ENCODE measurements around the gene PTGS1. TPM values are rescaled to one million over a fixed set of nuclear protein-coding genes. Genes with fewer than 3 reads are reported as not detected.
A peak's percentile ranks its signal among the peaks of the same experiment; 100 is the strongest.

Gene PTGS1
- total and polyA plus RNA-seq, 7 donors: 0.56 to 5.6 (median 1.5) TPM

GRCh38 chr9:122374885-122375420 is 4.1 kb downstream of the PTGS1 start:
- H3K36me3 ChIP-seq (ENCODE audit: insufficient read depth in 1 of 2, low read depth in 1 of 2): no peaks in the 10 kb centered on the region
- 22 to 34% (median 24%) methylated on average over 10 to 14 of the region's 14 CpGs for WGBS, 3 donors
- H3K27ac ChIP-seq: no peak overlapping the region
- no peak overlapping the region for H3K4me3 ChIP-seq
- peak; percentile 78 to 88 for DNase-seq
- TF ChIP-seq CTCF (IDR thresholded peaks at IDR 0.05): no peak
- ATAC-seq: peak; percentile 74 to 86 (median 77)
- H3K4me1 ChIP-seq: peaks cover 5% of the 10 kb centered on the region
- intact Hi-C loops (cut with DNase I): no loop called here
- peaks cover 4% of the 10 kb centered on the region for H3K9me3 ChIP-seq
- peaks cover 0 to 5% (median 0%) of the 10 kb centered on the region in 3 donors for H3K27me3 ChIP-seq (ENCODE audit: insufficient read depth in 3 of 3, low read length in 2 of 3)

GRCh38 chr9:122376796-122377195 is 6.0 kb downstream of the PTGS1 start:
- H3K36me3 ChIP-seq (ENCODE audit: insufficient read depth in 1 of 2, low read depth in 1 of 2): no peaks in the 10 kb centered on the region
- intact Hi-C loops (cut with DNase I): no loop called here
- WGBS, 3 donors: 93 to 100% (median 100%) methylated on average over 1 of the region's 1 CpG
- ATAC-seq (no peak), DNase-seq (no peak)
- no peak for TF ChIP-seq CTCF (IDR thresholded peaks at IDR 0.05)
- peaks cover 5% of the 10 kb centered on the region for H3K4me1 ChIP-seq
- no peaks in the 10 kb centered on the region for H3K27me3 ChIP-seq (ENCODE audit: insufficient read depth in 3 of 3, low read length in 2 of 3)
- no peak overlapping the region for H3K27ac ChIP-seq
- H3K9me3 ChIP-seq: peaks cover 4% of the 10 kb centered on the region
- no peak overlapping the region for H3K4me3 ChIP-seq

DNA sequence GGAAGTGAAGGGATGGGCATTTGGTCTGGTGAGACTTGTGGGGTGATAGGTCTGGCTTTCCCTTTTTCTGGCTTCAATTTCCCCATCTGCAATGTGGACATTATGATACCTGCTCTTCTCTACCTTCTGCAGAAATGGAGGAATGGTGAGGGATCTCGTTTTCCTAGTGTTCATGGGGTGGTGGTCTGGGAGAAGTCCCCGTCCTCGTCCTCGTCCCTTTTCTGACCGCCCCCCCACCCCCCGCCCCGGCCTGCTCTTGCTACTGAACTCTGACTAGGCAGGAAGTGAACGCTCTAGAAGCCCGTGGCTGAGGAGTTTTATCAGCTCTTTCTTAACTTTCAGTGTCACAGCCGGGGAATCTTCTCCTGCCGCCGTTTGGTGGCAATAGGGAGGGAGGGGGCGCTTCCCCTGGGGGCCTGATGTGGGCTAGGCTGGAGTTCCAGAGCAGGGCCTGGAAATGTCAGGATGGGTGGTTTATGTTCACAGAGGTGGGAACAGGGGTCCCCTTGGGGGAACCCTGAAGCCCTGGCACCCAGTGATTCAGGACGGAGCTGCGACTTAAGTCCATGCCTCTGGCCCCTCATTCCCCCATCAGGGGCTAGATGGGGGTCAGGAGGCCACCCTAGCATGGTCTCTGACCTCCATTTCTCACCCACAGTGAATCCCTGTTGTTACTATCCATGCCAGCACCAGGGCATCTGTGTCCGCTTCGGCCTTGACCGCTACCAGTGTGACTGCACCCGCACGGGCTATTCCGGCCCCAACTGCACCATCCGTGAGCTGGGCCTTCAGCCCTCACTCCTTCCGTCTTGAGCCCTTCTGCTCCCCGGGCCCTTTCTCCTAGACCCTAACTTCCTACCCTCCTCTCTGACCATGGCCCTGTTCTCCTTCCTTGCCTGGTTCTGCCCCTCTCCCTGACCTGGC is 6.7 kb downstream of the PTGS1 start:
- ATAC-seq: no peak

DNA sequence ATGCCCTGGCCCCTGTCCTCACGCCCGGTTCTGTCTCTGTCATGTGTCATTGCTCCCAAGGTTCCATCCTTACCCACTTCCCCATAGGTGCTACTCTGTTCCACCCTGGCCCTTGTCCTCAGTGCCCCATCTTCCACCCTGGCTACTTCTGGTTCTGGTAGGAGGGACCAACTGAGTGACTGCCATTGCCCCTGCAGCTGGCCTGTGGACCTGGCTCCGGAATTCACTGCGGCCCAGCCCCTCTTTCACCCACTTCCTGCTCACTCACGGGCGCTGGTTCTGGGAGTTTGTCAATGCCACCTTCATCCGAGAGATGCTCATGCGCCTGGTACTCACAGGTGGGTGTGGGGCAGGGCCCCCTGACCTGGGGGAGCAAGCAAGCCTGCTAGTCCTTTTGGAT is 7.4 kb downstream of the PTGS1 start:
- no peak overlapping the region for H3K4me3 ChIP-seq
- DNase-seq (no peak), ATAC-seq (no peak)
- WGBS, 3 donors: 92 to 93% (median 93%) methylated on average over 8 of the region's 8 CpGs
- peaks cover 4% of the 10 kb centered on the region for H3K9me3 ChIP-seq
- no peak overlapping the region for H3K27ac ChIP-seq
- TF ChIP-seq CTCF (IDR thresholded peaks at IDR 0.05): no peak
- intact Hi-C loops (cut with DNase I): no loop called here
- H3K4me1 ChIP-seq: peaks cover 5% of the 10 kb centered on the region
- H3K27me3 ChIP-seq (ENCODE audit: insufficient read depth in 3 of 3, low read length in 2 of 3): no peaks in the 10 kb centered on the region
- H3K36me3 ChIP-seq (ENCODE audit: insufficient read depth in 1 of 2, low read depth in 1 of 2): no peaks in the 10 kb centered on the region

More for the DNA sequence above, 6.7 kb downstream of the PTGS1 start:
- Histone ChIP-seq H3K36me3 (ENCODE audit: insufficient read depth in 1 of 2, low read depth in 1 of 2) (no peaks in the 10 kb centered on the region), H3K9me3 (peaks cover 4% of the 10 kb centered on the region), H3K27ac (no peak overlapping the region), H3K4me1 (peaks cover 5% of the 10 kb centered on the region), H3K4me3 (no peak overlapping the region), H3K27me3 (ENCODE audit: insufficient read depth in 3 of 3, low read length in 2 of 3) (no peaks in the 10 kb centered on the region)
- 77 to 82% (median 81%) methylated on average over 24 of the region's 24 CpGs for WGBS, 3 donors
- DNase-seq: no peak
- TF ChIP-seq CTCF (IDR thresholded peaks at IDR 0.05): no peak
- intact Hi-C loops (cut with DNase I): no loop called here
